ENCODE measurements around the gene SURF1.
"Not testable (repeated sequence)": the region's sequence is repeated elsewhere in the genome, so short reads cannot be mapped to it uniquely, and the experiment has no call there.

Gene SURF1

GRCh38 chr9:133356391-133357091 is at the start of gene SURF1, which contains the start of gene SURF2:
TSS of gene SURF1 (minus strand) at chr9:133356487. CDS start at chr9:133356453, 34 bp downstream.
TSS of gene SURF2 (plus strand) at chr9:133356550. CDS start at chr9:133356593, 43 bp downstream.
- peak; percentile 62 to 95 (median 90) for DNase-seq
- intact Hi-C loops (cut with DNase I), result loop anchor here (10.0 kb wide), 2 partner anchors 58 to 118 kb away; partner anchors contain the start of genes REXO4 and SLC2A6

- no peak for DNase-seq
- intact Hi-C loops (cut with DNase I), result loop anchor here (5.0 kb wide), 1 partner anchor 82 kb away; no protein-coding TSS in a partner anchor
These were observed 49.5 kb upstream of the SURF1 start for GRCh38 chr9:133405508-133406438.

GRCh38 chr9:133404454-133405002 is 48.2 kb upstream of the SURF1 start:
- intact Hi-C loops (cut with DNase I), result loop anchor here (5.0 kb wide), 1 partner anchor 83 kb away; no protein-coding TSS in a partner anchor
- no peak for DNase-seq

GRCh38 chr9:133403766-133404453 is 47.6 kb upstream of the SURF1 start:
- intact Hi-C loops (cut with DNase I), result no loop called here
- peak in 8 of 42 donors; percentile 19 to 52 (median 30) for DNase-seq

GRCh38 chr9:133402689-133403088 is 46.4 kb upstream of the SURF1 start:
- intact Hi-C loops (cut with DNase I), result no loop called here
- no peak for DNase-seq

GRCh38 chr9:133401588-133401987 is 45.3 kb upstream of the SURF1 start:
- DNase-seq, result no peak
- intact Hi-C loops (cut with DNase I), result no loop called here

- intact Hi-C loops (cut with DNase I), result no loop called here
These were observed 44.0 kb upstream of the SURF1 start for GRCh38 chr9:133400292-133400691.

GRCh38 chr9:133397895-133398294 is 41.6 kb upstream of the SURF1 start:
- no peak for DNase-seq
- intact Hi-C loops (cut with DNase I), result no loop called here

More at GRCh38 chr9:133400292-133400691, 44.0 kb upstream of the SURF1 start:
- no peak for DNase-seq

- DNase-seq, result no peak
- intact Hi-C loops (cut with DNase I), result no loop called here
These were observed 41.1 kb upstream of the SURF1 start for GRCh38 chr9:133397370-133397769.

- peak in 6 of 42 donors; percentile 18 to 51 (median 33) for DNase-seq
These were observed 40.7 kb upstream of the SURF1 start for GRCh38 chr9:133396952-133397351.

GRCh38 chr9:133394687-133395271 is 38.5 kb upstream of the SURF1 start:
- intact Hi-C loops (cut with DNase I), result no loop called here
- no peak for DNase-seq

More at GRCh38 chr9:133396952-133397351, 40.7 kb upstream of the SURF1 start:
- intact Hi-C loops (cut with DNase I), result no loop called here

- DNase-seq, result no peak
- intact Hi-C loops (cut with DNase I), result no loop called here
These were observed 37.1 kb upstream of the SURF1 start for GRCh38 chr9:133393399-133393798.

- intact Hi-C loops (cut with DNase I); DNase-seq: not testable (repeated sequence)
These were observed 36.0 kb upstream of the SURF1 start for GRCh38 chr9:133392308-133392707.

GRCh38 chr9:133391449-133391848 is 35.2 kb upstream of the SURF1 start:
- intact Hi-C loops (cut with DNase I); DNase-seq: not testable (repeated sequence)

GRCh38 chr9:133390713-133391112 is 34.4 kb upstream of the SURF1 start:
- no peak for DNase-seq
- intact Hi-C loops (cut with DNase I), result no loop called here

GRCh38 chr9:133389562-133389961 is 33.3 kb upstream of the SURF1 start:
- intact Hi-C loops (cut with DNase I), result no loop called here
- DNase-seq, result no peak

GRCh38 chr9:133389025-133389557 is 32.8 kb upstream of the SURF1 start:
- intact Hi-C loops (cut with DNase I), result no loop called here
- no peak for DNase-seq

GRCh38 chr9:133387680-133388079 is 31.4 kb upstream of the SURF1 start:
- no peak for DNase-seq
- intact Hi-C loops (cut with DNase I), result no loop called here
